HG03196 (cell line): Measurements from ENCODE around the gene BCAR3.

Experiments
- ATAC-seq: cut with Tn5 transposase; IDR thresholded peaks from one replicate; pipeline ENCODE4 v1.9.1; 2021; ENCODE audit not compliant: unreplicated experiment

BCAR3 gene

DNA sequence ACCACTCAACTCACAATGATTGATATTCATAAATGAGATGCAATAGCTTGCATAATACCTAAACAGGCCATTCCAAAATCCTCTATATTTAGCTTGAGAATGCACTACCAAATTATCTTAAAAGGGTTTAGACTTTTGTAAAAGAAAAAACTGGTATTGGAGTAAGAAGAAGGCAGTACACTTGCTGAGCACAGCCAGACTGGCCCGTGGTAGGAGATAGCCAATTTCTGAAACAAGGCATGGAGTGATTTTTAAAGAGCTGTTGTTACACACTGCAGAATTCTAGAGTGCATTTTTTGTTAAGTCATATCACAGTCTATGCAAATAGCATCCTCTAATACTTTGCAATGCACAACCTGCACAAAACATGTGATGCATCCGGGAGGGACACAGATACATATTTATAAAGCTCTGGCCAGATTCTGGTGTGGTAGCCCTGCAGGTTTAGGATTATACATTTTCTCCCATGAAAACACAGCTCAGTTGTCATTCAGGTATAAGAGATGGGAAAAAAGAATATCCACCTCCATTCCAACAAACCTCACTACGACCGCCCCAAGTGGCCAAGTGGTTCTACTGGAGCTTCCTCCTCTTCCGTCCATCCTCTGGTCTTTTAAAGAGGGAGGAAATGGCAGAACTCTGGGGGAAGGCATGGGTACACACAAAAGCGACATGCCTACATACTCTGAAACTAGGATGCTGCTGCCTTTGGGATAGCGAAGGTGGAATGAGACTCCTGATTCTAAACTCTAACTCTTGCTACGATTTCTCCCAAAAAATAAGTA, 40.8 kb downstream of the BCAR3 start:
- ATAC-seq: no peak

DNA sequence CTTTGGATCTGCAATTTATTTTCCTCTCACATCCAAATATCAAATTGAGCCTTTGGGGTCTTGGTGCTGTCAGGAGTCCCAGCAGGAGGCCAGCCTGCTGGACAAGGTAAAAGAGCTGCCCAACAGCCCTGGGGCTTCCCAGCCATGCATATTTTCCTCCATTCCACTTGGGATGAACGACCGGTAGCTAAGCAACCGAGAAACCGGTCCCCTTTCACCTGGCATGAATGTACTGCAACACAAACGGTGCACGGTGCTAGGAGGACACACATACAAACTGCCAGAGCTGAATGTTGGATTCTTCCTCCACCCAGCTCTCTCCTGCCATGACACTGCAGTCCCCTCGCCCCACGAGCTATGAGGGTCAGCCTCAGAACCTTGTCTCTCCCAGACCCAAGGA, 42.7 kb downstream of the BCAR3 start:
- ATAC-seq: no peak

DNA sequence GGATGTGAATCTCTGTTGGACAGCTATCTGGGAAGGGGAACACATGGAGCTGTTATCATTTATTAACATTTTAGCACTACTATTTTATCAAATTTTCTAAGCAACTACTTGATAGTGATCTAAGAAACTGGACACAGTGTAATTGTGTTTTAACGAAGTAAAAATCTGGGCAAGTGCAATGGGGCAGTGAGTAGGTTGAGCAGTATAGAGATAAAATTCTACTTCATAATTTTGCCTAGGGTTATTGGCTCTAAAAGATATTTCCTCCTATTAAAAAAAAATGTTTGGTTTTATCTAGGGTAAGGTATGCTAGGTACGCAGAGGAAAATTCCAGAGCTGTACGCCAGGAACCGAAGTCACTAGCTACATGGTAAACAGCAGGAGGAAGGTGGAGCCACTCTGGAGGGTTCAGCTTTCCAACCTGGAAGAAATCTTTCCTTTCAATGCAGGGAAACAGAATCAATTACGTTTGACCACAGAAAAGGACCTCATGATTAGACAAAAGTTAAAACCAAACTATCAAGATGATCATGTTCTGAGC, 43.3 kb downstream of the BCAR3 start:
- no peak for ATAC-seq

DNA sequence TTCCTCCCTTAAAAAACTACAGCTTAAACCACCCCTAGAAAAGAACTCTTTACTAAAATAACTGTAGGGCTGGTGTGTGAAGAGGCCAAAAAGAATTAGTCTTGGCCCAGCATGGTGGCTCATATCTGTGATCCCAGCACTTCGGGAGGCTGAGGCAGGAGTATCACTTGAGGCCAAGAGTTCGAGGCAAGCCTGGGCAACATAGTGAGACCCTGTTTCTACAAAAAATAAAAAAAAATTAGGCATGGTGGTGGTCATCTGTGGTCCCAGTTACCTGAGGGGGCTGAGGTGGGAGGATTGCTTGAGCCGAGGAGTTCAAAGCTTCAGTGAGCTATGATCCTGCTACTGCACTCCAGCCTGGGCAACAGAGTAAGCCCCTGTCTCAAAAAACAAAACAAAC, 44.9 kb downstream of the BCAR3 start:
- ATAC-seq: no peak

DNA sequence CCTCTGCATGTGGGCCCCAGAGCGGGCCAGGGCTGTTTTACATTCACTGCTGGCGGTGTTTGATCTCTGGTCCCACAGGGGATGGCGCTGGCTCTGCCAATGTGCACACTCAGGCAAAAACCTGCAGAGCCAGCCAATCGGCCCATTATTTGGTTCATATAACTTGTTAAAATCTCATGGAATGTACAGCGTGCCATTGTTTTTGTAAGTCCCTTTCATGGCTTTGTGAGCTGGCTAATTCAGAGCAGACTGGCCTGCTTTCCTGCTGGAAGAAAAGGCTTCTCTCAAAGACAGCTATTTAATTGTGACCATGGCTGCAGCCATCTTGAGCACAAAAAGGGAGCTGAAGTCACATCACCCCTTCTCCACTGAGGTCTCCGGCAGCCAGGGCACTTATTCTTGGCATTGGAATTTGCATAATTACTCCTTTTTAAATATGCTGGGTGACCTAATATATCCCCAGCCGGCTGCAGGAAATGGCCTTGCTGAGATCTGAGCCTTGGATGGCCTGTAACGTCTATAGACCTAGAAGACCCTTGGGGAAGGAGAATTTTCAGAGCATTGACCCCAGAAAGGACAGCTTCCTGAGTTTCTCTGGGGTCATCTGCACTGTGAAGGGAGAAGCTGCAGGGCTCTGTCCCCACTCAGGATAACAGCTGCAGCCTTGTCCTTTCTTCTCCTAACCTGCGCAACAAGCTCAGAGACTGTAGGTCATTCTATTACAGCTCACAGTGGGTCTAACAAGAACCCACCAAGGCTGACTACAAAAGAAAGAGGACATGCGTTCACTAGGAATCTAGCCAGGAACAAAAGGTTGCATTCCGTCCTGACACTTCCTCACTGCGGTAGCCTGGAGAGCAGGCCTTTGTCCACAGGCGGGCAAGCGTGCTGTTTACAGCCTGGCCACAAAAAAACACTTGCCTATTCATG, 45.8 kb downstream of the BCAR3 start:
- ATAC-seq: no peak

DNA sequence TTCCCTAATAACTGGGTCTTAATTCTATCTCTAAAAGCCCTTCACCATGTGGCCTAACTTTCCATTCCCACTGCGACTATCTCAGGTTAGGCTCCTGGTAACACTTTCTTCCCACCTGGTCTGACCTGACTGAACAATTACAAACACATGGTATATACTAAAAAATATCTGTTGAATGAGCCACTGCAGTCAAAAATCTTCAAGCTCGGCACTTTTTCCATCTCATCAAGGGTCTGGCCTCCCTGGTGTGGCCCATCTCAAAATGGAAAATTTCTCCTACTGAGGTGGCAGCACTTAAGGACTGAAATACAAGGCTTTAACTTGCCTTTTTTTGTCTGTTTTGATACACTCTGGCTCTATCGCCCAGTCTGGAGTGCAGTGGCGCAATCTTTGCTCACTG, 48.3 kb downstream of the BCAR3 start:
- no peak for ATAC-seq

DNA sequence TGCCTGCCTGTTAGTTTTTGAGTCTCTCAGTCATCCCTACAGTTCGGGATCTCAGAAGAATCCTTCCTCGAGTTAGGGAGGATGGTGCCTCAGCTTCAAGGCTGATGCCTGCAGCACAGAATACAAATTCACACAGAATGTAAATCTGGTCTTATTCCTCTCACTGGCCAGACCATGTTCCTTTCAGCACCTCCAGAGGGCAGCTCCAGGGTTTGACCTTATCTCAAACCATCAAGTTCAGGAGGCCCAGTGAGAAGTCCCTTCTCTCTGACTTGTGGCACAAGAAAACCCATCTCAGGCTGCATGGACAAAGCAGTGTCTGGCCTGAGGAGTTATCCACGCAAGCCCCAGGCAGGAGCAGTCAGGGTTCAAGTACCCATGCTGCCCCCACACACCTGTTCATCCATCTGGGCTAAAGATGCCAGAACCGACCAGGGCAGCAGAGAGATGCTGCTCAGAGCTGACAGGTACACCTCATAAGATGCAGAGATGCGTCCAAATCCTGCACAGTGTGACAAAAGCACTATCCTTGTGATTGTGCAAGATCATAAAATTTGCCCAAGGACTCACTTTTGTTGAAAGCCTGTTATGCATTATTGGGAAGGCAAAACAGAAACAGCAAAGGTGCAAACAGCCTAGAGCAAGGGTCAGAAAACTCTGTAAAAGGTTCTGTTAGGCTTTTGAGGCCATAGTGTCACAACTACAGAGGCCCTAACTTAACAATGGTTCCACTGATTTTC, 49.8 kb downstream of the BCAR3 start:
- ATAC-seq: no peak

DNA sequence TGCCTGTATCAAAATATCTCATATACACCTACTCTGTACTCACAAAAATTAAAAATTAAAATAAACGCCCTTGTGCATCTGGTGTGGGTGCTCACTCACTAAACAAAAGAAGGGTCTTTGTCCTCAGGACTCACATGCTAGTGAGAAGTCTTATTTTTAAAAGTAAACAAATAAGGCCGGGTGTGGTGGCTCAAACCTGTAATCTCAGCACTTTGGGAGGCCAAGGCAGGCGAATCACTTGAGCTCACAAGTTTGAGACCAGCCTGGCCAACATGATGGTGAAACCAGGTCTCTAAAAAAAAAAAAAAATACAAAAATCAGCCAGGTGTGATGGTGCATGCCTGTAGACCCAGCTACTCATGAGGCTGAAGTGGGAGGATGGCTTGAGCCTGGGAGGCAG, 51.5 kb downstream of the BCAR3 start:
- no peak for ATAC-seq

DNA sequence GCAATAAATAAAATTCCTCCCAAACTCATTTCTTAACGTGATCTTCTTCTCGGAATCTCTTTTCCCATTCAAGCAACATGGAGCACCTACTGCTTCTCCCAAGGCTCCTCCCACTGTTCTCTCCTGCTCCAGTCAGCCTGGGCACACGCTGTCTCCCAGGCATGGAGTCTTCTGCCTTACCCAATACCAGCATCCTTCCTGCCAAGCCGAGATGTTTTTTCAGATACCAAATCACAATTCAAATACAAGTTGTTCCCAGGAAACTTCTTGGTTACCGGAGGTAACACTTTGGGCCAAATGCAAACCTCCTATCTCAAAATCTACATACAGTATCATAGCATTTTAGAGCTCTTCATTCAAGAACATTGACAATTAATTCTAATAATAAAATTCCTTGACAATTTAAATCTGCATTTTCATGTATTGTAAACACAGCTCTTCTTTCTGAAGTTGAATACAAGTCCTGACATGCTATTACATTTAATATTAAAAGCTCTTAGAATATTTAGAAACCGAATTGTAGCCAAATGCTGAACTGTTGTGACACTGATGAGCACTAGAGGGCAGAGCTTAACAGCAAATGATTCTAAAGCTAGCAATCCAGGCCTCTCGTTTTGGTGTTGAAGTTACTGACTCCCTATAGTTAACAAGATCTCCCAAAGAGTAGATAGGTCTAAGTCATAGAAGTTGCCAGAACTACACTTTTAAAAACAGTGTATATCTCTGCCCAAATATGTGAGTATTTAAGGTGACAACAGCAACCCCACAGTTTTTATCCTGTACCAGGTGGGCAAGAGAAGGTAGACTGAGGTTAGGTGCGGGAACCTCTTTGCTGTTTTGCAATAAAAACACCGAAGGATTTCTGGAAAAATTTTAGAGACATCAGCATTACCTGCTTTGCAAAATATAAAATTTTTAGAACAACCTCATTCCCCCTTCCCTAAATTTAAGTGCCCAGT, 52.3 kb downstream of the BCAR3 start:
- no peak for ATAC-seq

DNA sequence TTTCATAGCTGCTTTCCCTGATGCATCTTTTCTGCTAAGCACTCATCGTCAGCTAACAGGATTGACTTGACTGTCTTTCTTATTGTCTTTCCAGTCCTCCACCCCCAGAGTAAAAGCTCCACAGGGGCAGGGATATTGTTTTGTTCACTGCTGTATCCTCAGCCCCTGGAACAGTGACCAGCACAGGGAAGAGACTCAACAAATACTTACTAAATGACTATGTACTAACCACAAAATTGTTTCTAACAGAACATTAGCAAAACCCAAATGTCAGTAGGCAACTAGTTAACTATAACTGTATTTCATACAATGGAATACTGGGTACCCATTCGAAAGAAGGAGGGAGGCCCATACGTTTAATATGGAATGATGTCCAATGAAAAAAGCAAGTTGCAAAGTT, 53.0 kb downstream of the BCAR3 start:
- no peak for ATAC-seq

DNA sequence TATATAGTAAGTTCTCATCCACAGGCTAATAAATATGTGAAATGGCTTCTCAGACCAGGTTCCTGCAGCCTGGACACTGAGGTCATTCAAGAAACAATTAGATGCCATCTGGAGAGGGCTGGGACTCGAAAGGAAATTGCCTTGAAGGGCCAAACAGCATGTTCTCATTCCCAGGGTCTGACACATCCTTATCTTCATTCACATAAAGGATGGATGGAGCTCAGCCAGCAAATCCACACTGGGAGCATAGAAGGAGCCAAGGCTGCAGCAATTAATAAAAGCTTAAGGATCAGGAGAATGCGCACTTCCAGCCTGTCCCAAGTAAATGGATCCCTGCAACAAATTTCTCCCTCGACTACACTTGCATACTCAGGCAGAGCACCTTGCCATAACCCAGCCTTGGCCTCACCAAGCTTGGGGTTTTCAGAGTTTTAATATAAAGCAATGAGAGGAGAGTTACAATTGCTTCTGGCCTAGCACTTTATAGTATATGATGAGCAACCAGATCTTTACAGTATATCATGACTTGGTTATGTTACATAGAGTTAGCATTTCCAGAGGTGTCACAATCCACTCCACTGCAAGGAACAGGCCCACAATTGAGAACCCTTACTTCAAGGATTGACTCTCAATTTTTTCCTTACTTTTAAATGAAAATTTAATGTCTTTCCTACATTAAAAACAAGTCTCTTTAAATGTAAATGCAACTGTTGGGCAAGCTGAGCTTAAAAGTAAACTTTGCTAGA, 55.9 kb downstream of the BCAR3 start:
- ATAC-seq: no peak

DNA sequence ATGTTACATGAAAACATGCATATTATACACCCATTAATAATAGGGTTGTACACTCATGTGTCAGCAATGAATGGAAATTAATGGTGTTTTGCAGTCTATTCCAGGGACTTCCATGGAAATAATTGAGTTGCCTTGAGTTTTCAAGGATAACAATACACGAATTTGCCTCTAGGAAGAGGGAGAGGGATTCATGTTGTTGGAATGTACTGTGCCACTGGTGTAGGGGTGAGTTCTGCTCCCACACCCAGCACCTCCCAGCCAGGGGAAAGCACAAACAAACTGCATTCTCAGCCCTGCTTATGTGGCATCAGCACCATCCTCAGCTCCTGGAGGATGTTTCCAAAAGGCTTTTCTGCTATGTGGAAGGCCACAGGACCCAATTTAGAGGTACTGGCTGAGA, 57.8 kb downstream of the BCAR3 start:
- ATAC-seq: no peak

DNA sequence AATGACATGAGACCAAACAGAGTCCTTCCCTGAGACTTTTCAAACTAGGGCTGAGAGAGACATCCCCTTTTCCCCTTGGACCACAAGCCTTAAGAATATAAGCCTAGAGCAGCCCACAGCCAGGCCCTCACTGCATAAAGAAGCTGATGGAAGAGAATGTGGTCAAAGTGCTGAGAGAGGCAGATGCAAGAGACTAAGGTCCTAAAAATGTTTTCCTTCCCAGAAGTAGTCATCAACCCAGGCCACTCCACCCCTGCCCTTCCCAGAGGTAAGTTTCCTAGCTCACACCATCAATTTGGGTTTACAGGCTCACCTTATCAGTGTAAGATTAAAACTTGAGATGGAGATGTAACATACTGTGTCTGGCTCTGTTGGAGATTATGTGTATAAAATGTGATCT, 58.2 kb downstream of the BCAR3 start:
- ATAC-seq: no peak

DNA sequence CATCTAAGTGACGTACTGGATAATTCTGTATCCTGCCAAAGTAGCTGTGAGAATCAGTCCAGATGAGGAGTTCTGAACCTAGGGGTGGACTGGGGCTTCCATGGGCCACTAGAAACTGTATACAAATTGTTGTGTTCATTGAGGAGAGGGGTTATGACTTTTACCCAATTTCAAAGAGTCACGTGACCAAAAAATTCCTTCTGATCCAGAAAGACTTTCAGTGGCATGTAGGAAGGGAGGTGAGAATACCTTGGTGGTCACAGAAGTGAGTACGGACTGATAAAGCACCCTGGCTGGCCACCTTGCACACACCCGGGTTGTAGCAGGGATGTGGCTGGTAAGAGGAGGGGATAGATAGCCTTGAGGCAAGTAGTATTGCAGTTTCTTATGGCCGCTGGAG, 60.4 kb downstream of the BCAR3 start:
- no peak for ATAC-seq

DNA sequence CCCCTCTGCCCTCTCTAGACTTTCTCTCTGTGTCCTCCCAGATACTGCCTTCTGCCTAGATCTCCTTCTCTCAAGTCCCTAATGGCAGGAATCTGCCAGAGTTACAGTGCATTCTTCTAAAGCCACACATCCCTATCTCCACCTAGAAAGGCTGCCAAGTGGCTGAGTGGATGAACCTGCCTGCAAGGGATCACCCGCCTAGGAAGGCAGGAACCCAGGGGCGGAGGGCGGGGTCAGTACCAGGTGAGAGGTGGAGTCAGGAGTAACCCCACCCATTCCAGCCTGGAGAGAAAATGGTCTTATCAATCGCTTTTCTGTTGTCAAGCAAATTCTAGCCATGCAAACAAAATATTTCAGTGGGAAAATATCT, 60.8 kb downstream of the BCAR3 start:
- no peak for ATAC-seq

DNA sequence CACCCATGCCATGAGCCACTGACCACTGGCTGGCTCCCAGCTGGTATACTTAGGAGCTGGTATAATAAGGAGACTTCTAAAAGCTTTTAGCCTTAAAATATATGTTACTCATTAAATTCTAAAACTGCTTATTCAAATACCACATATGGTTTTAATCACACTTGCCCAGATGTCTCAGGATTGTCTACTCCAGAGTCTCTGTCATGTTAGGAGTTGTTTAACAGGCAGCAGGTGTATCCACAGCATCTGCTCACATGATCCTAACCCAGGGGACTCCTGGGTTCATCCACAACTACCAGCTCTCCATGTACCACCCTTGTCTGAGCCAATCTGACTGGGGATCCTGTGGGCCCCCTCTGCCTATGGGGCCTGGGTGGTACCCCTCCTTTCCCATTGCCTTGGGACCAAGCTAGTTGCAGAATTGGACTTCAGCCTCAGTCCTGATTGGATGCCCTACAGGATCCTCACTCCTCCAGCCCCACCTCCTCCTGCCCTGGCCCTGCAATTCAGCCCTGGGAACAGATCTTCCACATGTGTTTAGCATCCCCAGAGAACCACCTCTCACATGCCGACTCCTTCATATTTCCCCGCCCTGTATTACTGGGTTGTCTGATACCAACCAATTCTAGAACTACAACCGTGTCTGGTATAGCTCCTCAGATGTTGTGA, 61.3 kb downstream of the BCAR3 start:
- no peak for ATAC-seq

DNA sequence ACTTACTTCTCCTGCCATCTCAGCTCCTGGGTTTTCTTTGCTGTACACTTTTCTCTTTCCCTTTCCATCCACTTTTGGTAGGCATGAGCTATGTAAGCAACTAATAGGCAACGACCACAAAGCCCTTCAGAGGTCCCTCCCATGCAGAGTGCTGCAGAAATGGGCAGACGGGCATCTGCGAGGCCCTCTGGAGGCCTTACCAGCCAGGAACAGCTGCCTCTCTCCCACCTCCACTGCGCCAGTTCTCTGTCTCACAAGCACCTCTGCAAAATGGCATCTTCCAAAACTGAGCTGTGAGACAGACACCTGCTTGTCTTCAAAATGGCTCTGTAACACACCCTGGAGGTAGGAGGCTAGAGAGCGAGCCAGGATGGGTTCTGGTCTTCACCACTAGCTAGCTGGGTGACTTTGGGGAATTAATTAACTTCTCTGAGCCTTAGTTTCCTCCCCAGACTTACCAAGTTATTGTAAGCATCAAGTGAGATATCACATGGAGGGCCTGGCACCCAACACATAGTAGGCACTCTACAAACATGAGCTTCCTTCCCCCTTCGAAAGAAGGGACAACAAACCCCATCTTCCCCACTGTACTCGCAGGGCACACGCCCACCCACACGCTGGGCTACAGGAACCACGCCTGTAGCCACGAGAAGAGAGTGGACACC, 62.0 kb downstream of the BCAR3 start:
- ATAC-seq: no peak

DNA sequence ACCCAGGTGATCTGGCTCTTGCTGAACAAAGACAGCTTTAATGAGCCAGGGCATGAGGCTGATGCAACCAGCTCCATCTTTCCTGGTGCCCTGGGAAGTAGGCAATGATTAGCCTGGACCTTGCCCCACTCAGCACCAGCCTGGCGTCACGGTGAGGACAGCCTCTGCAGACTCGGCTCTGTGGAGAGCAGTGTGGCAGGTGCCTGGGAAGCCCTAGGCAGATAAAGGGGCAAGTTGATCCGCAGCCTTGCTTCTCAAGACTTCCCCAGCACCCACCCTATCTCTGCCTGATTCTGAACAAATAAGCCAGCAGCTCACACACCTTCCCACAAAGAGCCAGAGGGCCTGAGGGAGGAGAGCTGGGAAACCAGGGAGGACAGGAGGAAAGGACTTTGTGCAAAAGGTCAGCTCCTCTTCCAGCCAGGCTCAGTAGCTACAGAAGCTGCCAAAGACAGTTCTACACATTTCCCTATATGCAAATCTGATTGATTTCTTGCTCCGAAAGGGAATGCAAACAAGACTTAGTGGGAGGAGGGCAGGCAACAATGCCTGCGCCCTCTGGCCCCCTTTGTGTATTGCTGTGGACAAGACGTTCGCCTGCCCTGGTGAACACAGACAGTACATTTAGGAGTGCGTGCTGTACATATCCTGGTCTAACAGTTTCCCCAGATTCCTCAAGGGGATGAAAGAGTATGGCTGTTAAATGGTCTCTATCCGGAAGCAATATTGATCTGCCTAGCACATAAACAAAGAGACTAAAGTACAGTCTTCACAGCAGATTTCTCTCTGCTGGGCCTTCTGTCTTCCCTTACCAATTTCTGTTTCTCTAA, 63.8 kb downstream of the BCAR3 start:
- ATAC-seq: no peak
